Left forelimb (tissue), 1 donor: ENCODE results near the gene YES1.

Experiments
- DNase-seq: peaks from one replicate; pipeline ENCODE4 v3.0.0-alpha.2; 2018; ENCODE audit warnings: low spot score

The YES1 gene

DNA sequence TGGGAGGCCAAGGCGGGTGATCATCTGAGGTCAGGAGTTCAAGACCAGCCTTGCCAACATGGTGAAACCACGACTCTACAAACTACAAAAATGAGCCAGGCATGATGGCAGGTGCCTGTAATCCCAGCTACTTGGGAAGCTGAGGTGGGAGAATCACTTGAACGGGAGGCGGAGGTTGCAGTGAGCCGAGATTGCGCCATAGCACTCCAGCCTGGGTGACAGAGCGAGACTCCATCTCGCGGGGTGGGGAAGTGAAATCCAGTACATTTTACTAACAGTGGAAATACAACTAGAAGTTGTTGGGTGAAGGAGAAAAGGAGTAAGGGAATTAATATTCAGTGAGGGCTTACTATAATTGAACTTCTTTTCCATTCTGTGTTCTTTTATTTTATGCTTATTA lies 86.4 kb downstream of the YES1 start:
- DNase-seq = no peak

DNA sequence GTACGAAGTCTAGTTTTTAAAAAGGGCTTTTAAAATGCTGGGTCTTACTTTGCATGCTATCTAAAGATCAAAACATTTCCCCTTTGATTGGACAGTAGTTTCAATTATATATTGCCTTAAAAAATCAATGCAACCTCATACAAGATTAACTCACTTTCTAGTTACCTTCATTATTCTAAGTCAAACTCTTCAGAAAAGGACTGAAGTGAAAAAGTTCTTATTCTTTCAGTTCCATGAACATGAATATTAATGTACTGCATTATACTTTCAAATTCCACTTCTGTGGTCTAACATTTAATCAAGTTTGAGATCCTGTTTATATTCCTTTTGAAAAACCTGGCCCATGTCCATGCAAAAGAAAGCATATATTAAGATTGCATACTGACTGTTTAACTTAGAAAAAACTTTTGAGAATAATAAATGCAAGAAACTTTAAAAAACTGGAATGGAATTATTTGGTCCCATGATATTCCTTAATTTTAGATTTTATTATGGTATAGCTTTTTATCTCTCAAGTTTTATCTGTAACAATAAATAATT lies 88.4 kb downstream of the YES1 start:
- no peak for DNase-seq

DNA sequence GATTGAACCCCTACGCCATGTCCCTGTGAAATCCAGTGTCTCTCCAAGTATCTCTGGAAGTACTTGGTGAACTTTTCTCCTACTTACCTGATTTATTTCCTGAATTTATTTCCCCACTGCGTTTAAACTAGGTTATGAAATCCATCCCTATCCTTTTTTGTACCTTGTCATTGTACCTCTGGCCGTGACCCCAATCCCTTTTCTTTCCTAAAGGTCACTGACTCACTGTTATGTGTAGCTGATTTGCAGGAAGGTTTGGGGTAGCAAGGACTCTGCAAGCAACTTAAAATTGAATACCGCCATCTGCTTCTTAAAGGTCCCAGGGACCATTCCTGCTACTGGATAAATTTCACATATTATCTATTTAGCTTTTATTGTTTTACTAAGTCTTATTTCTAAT lies 95.0 kb downstream of the YES1 start:
- DNase-seq = no peak

DNA sequence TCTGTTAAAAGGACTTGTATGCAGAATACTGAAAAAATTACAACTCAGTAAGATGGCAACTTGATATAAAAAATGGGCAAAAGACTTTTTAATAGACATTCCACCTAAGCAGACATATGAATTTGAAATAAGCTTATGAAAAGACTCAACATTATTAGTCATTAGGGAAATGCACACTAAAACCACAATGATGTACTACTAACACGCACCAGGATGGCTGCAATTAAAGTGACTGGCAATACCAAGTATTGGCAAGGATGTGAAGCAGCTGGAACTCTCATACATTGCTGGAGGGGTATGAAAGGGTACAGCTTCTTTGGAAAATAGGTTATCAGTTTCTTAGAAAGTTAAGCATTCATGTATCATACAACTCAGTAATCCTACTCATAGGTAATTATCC lies 96.4 kb downstream of the YES1 start:
- no peak for DNase-seq

DNA sequence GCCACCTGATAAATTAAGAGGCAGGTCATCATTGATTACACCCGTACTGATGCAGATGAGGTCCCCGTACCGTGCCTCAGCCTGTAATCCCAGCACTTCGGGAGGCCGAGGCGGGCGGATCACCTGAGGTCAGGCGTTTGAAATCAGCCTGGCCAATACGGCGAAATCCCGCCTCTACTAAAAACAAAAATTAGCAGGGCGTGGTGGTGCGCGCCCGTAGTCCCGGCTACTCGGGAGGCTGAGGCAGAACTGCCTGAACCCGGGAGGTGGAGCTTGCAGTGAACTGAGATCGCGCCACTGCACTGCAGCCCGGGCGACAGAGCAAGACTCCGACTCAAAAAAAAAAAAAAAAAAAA lies 98.9 kb downstream of the YES1 start:
- DNase-seq = no peak

DNA sequence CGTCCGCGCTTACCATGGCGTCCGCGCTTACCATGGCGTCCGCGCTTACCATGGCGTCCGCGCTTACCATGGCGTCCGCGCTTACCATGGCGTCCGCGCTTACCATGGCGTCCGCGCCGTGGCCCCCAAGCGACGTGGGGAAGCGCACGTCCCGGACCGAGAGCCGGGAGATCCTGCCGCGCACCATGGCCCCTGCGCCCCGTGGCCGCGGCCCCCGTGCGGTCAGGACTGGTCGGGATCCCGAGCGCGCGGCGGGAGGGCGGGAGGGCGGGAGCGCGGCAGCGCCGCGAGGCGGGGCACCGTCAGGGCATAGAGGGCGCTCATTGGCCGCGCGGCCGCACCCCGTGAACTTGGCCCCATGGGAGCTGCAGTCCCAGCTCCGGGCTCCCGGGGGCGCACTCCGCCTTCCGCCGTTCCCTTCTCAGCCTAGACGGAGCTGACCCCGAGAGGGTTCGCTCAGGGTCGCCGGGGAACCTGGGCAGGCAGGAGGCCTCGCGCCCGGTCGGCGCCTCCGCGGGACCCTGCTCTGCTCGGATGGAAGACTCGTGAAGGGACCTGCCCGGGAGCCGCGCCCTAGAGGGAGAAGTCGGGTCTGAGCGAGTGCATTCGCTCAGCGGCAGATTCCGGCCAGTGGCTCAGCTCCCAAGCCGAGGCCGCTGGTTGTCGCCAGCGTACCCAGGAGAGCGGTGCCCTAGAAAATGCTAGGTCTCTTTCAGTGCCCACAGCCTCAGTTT lies 99.5 kb downstream of the YES1 start, which contains the start of gene ENOSF1:
TSS of gene ENOSF1 (minus strand) at position 230 of the 734 bp plus-strand sequence. CDS start at position 187, 43 bp downstream.
- peak; percentile 87 for DNase-seq

DNA sequence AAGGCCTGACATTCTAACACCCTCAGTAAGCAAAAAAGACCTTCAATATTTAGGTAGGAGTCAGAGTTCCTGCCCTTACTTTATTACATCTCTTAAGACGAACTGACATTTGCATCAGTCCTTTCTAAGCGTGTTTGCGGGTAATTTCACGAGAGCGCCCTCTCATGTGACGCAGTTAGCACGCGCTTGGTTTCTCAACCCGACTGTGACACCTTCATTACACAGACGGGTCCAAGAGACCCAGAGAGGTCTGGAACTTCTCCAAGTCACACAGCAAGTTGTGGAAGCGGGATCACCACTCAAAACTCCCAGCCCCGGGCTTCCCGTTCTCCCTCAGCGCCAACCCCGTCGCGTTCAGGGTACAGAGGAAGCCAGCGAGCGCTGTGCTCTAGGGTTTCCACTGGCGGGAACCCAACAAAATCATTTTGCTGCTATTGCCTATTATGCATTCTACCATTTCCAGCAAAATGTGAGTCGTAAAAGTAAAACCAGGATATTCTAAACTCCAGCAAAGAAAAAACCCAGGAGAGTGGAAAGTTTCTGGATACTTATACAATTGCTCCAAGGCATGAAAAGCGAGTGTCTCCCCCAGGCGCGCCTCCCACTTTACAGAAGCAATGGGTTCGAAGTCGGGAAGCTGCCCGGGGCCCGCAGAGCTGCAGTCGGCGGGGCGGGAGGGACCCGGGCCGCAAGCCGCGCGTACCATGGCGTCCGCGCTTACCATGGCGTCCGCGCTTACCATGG lies 100.2 kb downstream of the YES1 start:
- DNase-seq = peak; percentile 78

DNA sequence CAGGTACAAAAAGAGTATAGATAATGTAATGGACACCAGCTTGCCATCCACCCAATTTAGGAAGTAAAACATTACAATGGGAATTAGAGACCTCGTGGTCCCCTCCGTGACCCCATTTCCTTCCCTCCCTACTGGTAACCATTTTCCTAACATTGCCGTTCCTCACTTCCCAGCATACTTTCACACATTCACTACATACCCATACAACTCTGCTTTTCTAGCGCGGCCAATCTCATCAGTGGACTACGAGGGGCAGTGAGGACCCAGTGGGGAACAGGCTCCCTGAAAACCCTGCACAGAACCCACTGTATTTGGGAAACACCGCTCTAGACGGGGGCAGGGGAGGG lies 100.8 kb downstream of the YES1 start:
- no peak for DNase-seq

DNA sequence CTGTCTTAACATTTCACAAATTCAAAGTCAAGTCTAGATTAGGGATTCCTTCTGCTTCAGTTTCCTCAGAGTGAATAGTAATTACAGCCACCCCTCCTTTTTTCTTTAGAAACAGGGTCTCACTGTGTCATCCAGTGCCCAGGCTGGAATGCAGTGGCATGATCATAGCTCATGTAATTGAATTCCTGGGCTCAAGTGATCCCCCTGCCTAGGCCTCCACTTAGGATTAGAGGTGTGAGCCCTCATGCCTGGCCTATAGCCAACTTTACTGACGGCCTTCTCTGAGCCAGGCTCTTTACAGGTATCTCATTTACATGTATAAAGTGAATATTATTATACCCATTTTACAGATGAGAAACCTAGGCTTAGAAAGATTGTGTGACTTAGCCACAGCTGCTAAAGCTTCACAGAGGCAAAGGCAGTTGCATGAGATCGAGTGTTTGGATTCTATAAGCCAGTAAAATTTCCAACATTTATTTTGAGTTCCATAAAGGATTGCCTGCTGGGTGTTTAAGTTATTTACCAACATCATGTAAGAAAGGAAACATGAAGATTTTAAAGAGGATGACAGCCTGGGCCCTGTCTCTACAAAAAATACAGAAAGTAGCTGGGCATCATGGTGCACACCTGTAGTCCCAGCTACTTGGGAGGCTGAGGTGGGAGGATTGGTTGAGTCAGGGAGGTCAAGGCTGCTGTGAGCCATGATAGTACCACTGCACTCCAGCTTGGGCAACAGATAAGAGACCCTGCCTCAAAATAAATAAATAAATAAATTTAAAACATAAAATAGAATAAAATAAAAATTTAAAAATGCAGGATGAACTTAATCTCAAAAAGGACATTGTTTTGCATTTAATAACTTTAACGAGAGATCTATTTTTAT lies 101.4 kb downstream of the YES1 start:
- DNase-seq = no peak

DNA sequence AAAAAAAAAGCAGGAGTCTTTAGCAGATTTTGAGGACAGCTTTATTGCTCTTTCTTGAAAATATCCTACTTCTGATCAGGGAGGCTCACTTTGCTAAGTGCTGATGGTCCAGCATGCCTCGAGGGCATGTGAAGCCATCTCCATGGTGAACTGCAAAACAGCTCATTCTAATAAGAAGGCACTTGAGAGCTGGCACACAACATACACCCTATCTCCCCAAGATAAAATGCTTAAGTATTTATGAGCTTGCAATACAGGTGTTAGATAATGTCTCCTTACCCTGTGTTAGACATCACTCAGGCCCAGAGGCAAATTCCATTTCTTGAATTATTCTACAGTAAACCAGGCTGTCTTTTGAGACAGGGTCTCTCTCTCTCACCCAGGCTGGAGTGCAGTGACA lies 102.3 kb downstream of the YES1 start:
- no peak for DNase-seq

DNA sequence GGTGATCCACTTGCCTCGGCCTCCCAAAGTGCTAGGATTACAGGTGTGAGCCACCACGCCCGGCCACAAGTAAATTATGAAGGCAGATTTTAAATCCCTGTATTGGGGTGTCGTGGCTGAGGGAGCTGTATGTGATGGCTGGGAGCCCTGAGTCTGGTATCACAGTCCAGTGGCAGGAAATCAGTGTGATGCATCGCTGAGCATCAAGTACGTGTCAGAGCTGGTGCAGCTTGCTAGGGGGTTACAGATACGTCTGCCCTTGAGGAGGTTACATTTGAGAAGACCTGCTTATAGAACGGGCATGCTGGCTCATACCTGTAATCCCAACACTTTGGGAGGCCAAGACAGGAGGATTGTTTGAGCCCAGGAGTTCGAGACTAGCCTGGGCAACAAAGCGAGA lies 103.9 kb downstream of the YES1 start:
- DNase-seq = no peak

DNA sequence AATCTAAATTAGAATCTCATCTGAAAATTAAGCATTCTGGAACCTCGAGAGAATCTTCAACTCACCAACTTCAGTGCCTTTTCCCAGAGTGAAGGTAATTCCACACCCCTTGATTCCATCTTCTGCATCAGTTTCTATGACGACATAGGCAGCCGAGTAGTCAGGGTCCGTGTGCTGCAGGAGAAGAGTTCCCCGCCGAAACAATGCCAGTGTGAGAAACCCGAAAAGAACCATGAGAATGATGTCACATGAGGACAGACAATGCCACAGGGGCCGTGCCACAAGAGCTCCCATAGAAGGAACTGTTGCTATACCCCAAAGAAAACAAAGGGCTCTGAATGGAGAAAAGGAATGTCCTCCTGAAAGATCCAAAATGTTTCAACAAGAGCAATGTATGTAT lies 105.6 kb downstream of the YES1 start:
- no peak for DNase-seq

DNA sequence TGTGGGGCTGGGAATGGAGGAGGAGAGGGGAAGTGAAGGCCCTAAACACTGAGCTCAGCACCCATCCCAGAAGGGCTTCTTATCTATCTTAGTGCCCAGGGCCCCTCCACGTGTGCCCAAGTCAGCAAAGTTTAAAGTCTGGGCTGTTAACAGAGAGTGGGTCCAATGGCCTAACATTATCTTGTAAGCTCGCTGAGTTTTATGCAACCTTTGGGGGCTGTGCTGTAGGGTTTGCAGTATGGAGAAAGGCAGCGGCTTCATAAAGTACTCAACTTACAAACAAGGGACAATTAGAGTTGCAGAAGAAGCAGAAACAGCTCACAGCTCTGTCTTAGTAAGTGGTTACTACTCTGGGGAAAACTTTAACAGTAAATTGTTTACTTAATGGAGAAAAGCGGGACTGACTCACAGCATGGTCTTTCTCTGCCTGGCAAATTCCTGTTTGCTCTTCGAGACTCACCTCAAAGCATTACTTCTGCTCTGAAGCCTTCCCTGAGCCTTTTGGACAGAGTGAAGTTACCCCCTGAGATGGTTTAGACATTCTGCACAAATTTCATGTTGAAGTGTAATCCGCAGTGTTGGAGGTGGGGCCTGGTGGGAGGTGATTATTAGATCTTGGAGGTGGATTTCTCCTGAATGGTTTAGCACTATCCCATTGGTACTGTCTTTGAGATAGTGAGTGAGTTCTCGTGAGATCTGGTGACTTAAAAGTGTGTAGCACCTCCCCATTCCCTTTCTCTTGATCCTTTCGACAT lies 108.7 kb downstream of the YES1 start:
- DNase-seq = no peak

DNA sequence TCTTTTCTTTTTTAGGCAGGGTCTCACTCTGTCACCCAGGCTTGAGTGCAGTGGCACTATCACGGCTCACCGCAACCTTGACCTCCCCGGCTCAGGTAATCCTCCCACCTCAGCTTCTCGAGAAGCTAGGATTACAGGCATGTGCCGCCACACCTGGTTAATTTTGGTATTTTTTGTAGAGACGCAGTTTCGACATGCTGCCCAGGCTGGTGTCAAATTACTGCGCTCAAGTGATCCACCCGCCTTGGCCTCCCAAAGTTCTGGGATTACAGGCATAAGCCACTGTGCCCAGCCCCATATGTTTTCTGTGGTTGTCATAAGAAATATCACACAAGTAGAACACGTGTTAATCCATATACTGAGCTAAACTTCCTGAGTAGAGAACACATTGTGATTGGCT lies 114.2 kb downstream of the YES1 start:
- no peak for DNase-seq

DNA sequence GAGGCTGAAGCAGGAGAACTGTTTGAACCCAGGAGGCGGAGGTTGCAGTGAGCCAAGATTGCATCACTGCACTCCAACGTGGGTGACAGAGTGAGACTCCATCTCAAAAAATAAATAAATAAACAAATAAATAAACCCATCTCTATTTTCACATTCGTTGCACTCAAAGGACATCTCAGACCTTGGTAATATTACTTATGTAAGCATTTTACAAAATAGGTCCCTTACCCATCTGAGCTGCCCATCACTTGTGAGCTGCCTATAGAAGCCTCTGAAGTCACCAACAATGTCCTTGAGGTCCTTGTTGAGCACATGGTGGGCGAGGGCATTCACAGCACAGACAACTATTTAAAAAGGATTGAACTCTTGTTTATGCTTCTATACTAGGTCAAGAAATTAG lies 115.0 kb downstream of the YES1 start:
- DNase-seq = no peak

DNA sequence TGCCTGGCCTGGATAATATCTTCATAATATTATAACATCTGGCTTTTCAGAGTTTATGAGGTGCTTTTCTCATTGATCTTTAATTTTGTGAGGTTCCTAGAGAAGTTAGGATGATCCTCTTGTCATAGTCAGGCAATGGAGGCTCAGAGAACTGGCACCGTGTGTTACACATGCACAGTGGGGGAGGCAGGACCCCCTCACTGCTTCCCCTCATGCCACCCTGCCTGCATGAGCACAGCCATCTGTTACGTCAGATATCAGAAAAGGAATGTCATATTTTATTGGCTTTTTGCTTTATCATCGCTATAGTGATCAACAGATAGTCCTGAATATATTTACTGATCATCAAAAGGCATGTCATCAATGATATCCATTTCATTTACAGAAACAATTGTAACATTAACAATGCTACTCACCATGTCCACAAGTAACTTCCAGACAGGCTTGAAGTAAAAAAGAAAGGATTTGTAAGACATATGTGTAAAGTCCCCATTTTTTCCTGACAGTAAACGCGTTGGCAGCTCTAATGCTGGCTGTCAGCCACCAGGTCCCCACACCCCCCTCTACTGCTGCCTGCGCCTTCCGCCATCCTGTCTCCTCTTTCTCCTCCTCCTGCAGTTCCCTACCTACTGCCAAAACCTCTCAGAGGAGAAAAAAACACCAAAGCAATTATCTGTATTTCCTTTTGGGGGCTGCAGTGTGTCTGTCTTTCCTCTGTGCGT lies 118.4 kb downstream of the YES1 start:
- DNase-seq = no peak

DNA sequence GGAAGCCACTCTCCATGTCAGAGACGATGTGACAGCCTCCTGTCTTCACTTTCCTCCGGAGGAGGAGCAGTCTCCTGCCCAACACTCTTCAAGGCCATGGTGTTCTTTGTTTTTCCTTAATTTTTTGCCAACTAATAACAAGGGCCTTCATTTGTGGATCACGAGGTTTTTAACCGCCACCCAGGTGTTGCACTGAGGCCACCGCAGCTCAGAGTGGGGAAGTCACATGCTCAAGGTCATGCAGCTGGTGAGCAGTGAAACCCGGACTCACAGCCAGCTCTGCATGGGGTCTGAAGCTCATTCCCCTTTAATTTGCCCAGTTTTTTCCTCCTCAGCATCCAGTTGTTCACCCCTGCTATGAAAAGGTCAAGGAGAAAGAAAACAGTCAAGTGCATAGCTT lies 119.2 kb downstream of the YES1 start:
- no peak for DNase-seq

DNA sequence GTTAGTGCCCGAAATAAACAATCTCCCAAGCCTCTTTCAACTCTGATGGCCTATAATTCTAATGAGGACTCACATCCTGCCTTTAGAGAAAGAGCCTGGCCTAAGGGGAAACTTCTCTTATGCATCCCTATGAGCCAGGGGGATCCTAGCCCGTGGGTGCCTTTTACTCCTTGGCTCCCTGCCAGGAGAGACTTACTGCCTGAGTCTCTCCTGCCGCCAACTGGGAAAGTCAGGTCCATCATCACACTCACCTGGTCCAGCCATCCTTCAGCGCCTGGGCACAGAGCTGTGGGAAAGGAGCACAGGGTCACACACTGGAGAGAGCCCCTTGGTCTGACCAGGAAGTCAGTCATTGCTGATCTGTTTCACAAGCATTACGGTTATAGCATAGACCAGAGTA lies 123.7 kb downstream of the YES1 start:
- no peak for DNase-seq

DNA sequence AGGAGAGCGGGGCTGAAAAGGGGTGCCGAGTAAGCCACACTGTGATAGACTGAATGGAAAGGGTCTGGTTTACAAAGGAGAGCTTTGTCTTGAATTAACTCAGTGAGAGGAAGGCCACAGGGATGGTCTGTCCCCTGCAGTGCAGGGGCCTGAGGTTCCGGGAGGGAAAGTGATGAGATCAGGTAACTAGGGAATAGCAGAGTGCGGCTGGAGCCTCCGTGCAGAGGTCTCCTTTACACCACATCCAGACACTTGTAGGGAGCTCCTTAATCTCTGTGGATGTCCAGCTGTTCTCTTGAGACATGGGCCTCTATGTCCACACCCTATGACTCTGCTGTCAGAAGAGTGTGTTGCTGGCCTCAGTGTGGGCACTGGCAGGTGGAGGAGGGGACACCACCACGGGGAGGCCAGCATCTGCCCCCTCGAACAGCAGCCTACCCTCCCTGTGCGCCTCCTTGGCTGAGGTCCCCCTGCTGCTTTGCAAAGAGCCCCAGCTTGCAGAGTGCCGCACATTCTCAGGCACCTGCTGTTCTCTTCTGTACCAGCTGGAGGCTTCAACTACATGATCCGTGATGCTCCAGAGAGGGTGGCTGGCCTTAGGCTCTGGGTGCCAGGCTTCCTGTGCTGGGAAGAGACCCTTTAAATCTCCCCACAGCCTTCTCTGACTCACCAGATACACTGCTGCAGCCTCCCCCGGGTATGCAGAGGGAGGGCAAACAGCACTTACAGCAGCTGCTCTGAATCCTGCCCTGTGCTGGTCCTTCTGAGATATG lies 125.5 kb downstream of the YES1 start:
- DNase-seq = no peak

DNA sequence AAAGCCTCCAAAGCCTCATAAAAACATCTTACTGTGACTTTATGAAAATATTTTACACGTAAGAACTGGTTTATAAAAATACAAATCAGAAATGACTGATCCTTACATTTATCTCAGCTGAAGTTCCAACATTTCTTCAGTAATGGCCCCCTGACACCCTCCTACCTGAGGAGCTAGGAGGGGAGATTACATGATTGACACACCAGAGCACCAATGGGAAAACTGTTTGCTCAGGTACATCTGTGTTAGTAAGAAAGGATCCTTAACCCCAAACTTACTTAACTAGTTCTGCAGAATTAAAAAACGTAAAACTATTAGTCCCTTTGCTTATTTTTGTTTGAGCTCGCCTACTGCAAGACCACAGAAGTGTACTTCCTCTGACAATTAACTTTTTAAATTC lies 126.6 kb downstream of the YES1 start:
- no peak for DNase-seq
